Measurements from ENCODE around the gene ZCCHC7. TPM values are rescaled to one million over a fixed set of nuclear protein-coding genes. Genes with fewer than 3 reads are reported as not detected.

ZCCHC7 gene
- total RNA-seq, 2 experiments from 2014 or later = 76.4 to 108 TPM

DNA sequence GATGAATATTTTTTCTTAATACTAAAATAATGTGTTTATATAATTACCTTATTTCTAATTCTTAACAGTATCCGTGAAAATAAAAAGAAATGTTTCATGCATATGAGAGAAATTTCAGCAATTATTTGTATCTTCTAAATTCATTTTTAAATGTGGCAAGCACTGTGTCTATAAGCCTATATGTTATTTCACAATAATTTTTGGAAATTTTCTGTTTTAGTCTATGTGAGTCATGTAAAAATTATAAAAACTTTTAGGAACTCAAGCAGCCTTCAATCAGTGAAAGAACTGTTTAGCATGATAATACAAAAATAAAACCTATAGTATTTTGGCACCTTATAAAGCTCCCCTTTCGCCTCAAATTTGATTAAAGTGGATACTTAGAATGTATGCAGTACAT, 96.8 kb downstream of the ZCCHC7 start:
- BruUV-seq (replicated peaks) = no TSS peak
- no peak overlapping the region for H3K27ac ChIP-seq (ENCODE audit: low read depth, low read length, poor library complexity, severe bottlenecking)
- intact Hi-C loops (cut with micrococcal nuclease; ENCODE audit: unreplicated experiment) = no loop called here
- TF ChIP-seq EZH2phosphoT487 (IDR thresholded peaks at IDR 0.05; ENCODE audit: borderline replicate concordance, low read depth, low read length) = no peak
- TF ChIP-seq, protein P1, sequence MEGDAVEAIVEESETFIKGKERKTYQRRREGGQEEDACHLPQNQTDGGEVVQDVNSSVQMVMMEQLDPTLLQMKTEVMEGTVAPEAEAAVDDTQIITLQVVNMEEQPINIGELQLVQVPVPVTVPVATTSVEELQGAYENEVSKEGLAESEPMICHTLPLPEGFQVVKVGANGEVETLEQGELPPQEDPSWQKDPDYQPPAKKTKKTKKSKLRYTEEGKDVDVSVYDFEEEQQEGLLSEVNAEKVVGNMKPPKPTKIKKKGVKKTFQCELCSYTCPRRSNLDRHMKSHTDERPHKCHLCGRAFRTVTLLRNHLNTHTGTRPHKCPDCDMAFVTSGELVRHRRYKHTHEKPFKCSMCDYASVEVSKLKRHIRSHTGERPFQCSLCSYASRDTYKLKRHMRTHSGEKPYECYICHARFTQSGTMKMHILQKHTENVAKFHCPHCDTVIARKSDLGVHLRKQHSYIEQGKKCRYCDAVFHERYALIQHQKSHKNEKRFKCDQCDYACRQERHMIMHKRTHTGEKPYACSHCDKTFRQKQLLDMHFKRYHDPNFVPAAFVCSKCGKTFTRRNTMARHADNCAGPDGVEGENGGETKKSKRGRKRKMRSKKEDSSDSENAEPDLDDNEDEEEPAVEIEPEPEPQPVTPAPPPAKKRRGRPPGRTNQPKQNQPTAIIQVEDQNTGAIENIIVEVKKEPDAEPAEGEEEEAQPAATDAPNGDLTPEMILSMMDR (conservative IDR thresholded peaks at IDR 0.05; ENCODE audit: low read length) = no peak
- H3K9me2 ChIP-seq (ENCODE audit: insufficient read depth, low read length) = no peaks in the 10 kb centered on the region
- H2AFZ ChIP-seq (ENCODE audit: low read length) = no peak overlapping the region
- peaks cover 30% of the 10 kb centered on the region for H3K4me1 ChIP-seq (ENCODE audit: insufficient read depth, low read length, poor library complexity, severe bottlenecking)
- H3K4me3 ChIP-seq (ENCODE audit: low read depth, low read length, poor library complexity, severe bottlenecking) = no peak overlapping the region
- peaks cover 56% of the 10 kb centered on the region for H3K36me3 ChIP-seq (ENCODE audit: insufficient read depth, low read length)
- ChIA-PET POLR2A (interaction anchor here (0.9 to 1.9 kb wide), 4 partner anchors 9 to 110 kb away, joined by 3 to 4 read pairs (median 4); no protein-coding TSS in a partner anchor), CTCF (ENCODE audit: unreplicated experiment) (no interaction called here)
- no peaks in the 10 kb centered on the region; the same call in 1 of the 2 replicates for H3K9me3 ChIP-seq (ENCODE audit: low read length)
- DNase-seq (ENCODE audit: low spot score) = no peak
- H4K20me1 ChIP-seq (ENCODE audit: insufficient read depth, low read length) = no peaks in the 10 kb centered on the region
- no peak overlapping the region for H3K4me2 ChIP-seq (ENCODE audit: low read length)
- H3K79me2 ChIP-seq (ENCODE audit: insufficient read depth, low read depth, low read length) = peaks cover 88% of the 10 kb centered on the region

DNA sequence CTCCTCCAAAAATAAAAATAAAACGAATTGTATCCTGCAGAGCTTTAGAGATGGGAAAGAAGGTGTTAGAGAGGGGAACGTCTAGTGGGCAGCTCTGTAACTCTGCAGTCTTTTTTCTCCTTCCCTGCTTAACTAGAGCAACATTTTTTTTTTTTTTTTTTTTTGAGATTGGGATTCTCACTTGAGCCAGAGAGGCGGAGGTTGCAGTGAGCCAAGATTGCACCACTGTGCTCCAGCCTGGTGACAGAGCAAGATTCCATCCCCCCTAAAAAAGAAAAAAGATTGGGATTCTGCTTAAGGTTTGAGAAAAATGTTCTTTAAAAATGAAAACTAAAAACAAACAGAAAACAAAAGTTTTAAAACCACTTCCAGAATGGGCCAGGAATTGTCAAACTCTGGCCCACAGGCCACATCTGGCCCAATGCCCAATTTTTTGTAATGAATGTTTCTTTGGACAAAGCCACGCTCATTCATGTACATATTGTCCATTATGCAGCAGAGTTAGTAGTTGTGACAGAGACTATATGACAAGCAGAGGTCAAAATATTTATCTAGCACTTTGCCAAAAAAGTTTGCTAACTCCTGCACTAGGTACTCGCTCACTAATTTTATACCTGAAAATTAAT, 98.5 kb downstream of the ZCCHC7 start:
- no peak overlapping the region for H2AFZ ChIP-seq (ENCODE audit: low read length)
- TF ChIP-seq, protein P1 (conservative IDR thresholded peaks at IDR 0.05; ENCODE audit: low read length) = no peak
- TF ChIP-seq EZH2phosphoT487 (IDR thresholded peaks at IDR 0.05; ENCODE audit: borderline replicate concordance, low read depth, low read length) = no peak
- intact Hi-C loops (cut with micrococcal nuclease; ENCODE audit: unreplicated experiment) = no loop called here
- peaks cover 50% of the 10 kb centered on the region for H3K36me3 ChIP-seq (ENCODE audit: insufficient read depth, low read length)
- no TSS peak for BruUV-seq (replicated peaks)
- no peaks in the 10 kb centered on the region for H3K9me2 ChIP-seq (ENCODE audit: insufficient read depth, low read length)
- no peak overlapping the region for H3K4me3 ChIP-seq (ENCODE audit: low read depth, low read length, poor library complexity, severe bottlenecking)
- no peak overlapping the region for H3K4me2 ChIP-seq (ENCODE audit: low read length)
- ChIA-PET POLR2A (interaction anchor here (0.7 to 1.9 kb wide), 3 partner anchors 10 to 23 kb away, joined by 4 to 5 read pairs (median 5); no protein-coding TSS in a partner anchor), CTCF (ENCODE audit: unreplicated experiment) (no interaction called here)
- H3K9me3 ChIP-seq (ENCODE audit: low read length) = no peaks in the 10 kb centered on the region; the same call in 1 of the 2 replicates
- peaks cover 13% of the 10 kb centered on the region for H3K4me1 ChIP-seq (ENCODE audit: insufficient read depth, low read length, poor library complexity, severe bottlenecking)
- H3K79me2 ChIP-seq (ENCODE audit: insufficient read depth, low read depth, low read length) = peaks cover 75% of the 10 kb centered on the region
- H3K27ac ChIP-seq (ENCODE audit: low read depth, low read length, poor library complexity, severe bottlenecking) = no peak overlapping the region
- H4K20me1 ChIP-seq (ENCODE audit: insufficient read depth, low read length) = no peaks in the 10 kb centered on the region
- no peak for DNase-seq (ENCODE audit: low spot score)

DNA sequence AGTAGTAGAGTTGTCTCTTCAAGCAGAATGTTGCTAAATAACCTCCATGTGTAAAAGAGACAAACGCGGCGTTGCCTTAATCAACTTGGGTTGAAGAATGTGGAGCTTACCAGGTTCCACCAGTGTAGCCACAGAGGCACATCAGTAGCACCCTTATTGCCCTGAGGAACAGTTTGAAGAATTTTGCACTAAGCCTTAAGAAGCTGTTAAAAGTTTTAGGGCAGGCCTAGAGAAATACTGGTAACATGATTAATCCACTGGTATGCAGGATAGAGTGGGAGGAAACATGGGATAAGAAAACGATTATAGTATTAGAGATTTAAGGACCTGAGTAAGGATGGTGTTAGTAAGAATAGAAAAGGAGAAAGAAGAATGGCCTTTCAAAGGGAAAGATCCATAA, 100.6 kb downstream of the ZCCHC7 start:
- TF ChIP-seq EZH2phosphoT487 (IDR thresholded peaks at IDR 0.05; ENCODE audit: borderline replicate concordance, low read depth, low read length) = no peak
- TF ChIP-seq, protein P1 (conservative IDR thresholded peaks at IDR 0.05; ENCODE audit: low read length) = no peak
- H3K4me1 ChIP-seq (ENCODE audit: insufficient read depth, low read length, poor library complexity, severe bottlenecking) = no peaks in the 10 kb centered on the region
- DNase-seq (ENCODE audit: low spot score) = no peak
- H2AFZ ChIP-seq (ENCODE audit: low read length) = no peak overlapping the region
- intact Hi-C loops (cut with micrococcal nuclease; ENCODE audit: unreplicated experiment) = no loop called here
- peaks cover 71% of the 10 kb centered on the region; the same call in 1 of the 2 replicates for H3K79me2 ChIP-seq (ENCODE audit: insufficient read depth, low read depth, low read length)
- peaks cover 32% of the 10 kb centered on the region for H3K36me3 ChIP-seq (ENCODE audit: insufficient read depth, low read length)
- ChIA-PET POLR2A (interaction anchor here (0.6 to 1.5 kb wide), 6 partner anchors 8 to 1466 kb away, joined by 3 to 5 read pairs (median 4); no protein-coding TSS in a partner anchor), CTCF (ENCODE audit: unreplicated experiment) (no interaction called here)
- no peaks in the 10 kb centered on the region; the same call in 1 of the 2 replicates for H3K9me3 ChIP-seq (ENCODE audit: low read length)
- no peak overlapping the region for H3K27ac ChIP-seq (ENCODE audit: low read depth, low read length, poor library complexity, severe bottlenecking)
- no peaks in the 10 kb centered on the region for H4K20me1 ChIP-seq (ENCODE audit: insufficient read depth, low read length)
- H3K4me3 ChIP-seq (ENCODE audit: low read depth, low read length, poor library complexity, severe bottlenecking) = no peak overlapping the region
- no peaks in the 10 kb centered on the region for H3K9me2 ChIP-seq (ENCODE audit: insufficient read depth, low read length)
- no TSS peak for BruUV-seq (replicated peaks)
- H3K4me2 ChIP-seq (ENCODE audit: low read length) = no peak overlapping the region

Data from OCI-LY7 (cell line).